Breast epithelium (tissue), 4 donors: ENCODE measurements around the gene MSL1. TPM values are rescaled to one million over a fixed set of nuclear protein-coding genes. Genes with fewer than 3 reads are reported as not detected.

Experiments used
- DNase-seq, 2 donors: peaks; one replicate each; pipeline ENCODE4 v3.0.0-alpha.2; 2019; ENCODE audit warnings: low spot score in 2 of 2
- H3K27ac ChIP-seq, 2 donors: fragments of 200-600 bp; sonication (generic) in 1 of 2; one replicate each; pipeline ENCODE4 v1.5.1; 2016 to 2019; ENCODE audit warnings: mild to moderate bottlenecking in 1 of 2
- H3K27me3 ChIP-seq, 2 donors: fragments of 200-600 bp; sonication (generic) in 1 of 2; one replicate each; pipeline versions ENCODE4 v1.5.1 to v1.6.0; 2017 to 2019; ENCODE audit warnings: control low read depth in 1 of 2, mild to moderate bottlenecking in 1 of 2
- H3K36me3 ChIP-seq: fragments of 200-600 bp; one replicate; pipeline ENCODE4 v1.5.1; 2019
- H3K4me1 ChIP-seq, 2 donors: fragments of 200-600 bp; sonication (generic); one replicate each; pipeline ENCODE4 v1.5.1; 2016 to 2019; ENCODE audit warnings: control low read depth in 1 of 2
- H3K4me3 ChIP-seq, 3 donors: fragments of 200-600 bp; sonication (generic); 1 replicate in 2 of 3; 2 replicates in 1 of 3; pipeline ENCODE4 v1.5.1; 2016 to 2019; ENCODE audit warnings: mild to moderate bottlenecking in 3 of 3, moderate library complexity in 2 of 3
- H3K9me3 ChIP-seq, 2 donors: fragments of 200-600 bp; sonication (generic) in 1 of 2; one replicate each; pipeline ENCODE4 v1.5.1; 2016 to 2019; ENCODE audit warnings: control low read depth in 1 of 2
- POLR2A ChIP-seq: fragments of 450-650 bp; IDR thresholded peaks from one replicate; pipeline ENCODE4 v1.6.1; 2016; ENCODE audit warnings: antibody characterized with exemption, mild to moderate bottlenecking, moderate library complexity
- POLR2AphosphoS5 ChIP-seq, 3 donors: sonication (generic); formaldehyde crosslinking; IDR thresholded peaks; one replicate each; pipeline ENCODE4 v1.6.1; 2017; ENCODE audit warnings: antibody characterized with exemption in 3 of 3
- intact Hi-C: fragments of 100-400 bp; cut with DNase I; formaldehyde crosslinking; loops from one replicate; pipeline ENCODE4 v1.15.1; 2023; ENCODE audit warnings: low total_unique reads
- total RNA-seq, 3 donors: library from RNA; depleted of rRNA; stranded (reverse); fragments of >200 nt; gene quantifications; one replicate each; pipeline ENCODE4 v1.1.0, GENCODE V29; 2016
- TF ChIP-seq, protein P1 (sequence below), 3 donors: fragments of 450-650 bp; IDR thresholded peaks; one replicate each; pipeline ENCODE4 v1.5.1; 2016 to 2017; ENCODE audit warnings: antibody characterized with exemption in 3 of 3, mild to moderate bottlenecking in 3 of 3, moderate library complexity in 3 of 3

The MSL1 gene
- total RNA-seq, 3 donors from 2014 or later, result 49.3 to 79.3 (median 78.2) TPM

DNA sequence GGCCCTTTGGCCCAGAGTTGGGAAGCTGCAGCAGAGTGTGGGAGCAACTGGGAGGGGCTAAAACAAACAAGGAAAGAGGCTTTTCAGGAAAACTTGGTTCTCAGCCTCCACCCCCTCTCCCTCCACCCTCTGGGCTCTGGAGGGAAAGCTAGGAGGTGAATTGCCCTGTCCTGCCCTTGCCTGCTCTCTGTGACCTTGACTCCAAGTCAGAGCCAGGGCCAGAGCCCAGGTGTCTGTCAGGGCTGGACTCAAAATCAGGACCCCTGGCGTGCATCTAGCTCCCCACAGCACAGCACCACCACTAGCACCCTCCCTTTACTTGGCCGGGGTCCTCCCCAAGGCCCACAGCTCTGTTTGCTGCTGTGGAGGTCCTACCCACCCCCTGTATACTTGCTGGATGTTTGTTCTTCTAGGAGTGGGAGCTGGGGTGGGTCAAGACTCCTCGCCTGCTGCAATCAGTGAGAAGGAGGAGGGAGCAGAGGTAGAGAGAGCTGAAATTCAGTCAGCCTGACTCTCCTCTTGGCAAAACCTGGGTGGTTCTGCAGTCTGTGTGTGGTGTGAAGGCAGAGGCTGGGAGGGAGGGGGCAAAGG, 18.6 kb upstream of the MSL1 start:
- intact Hi-C loops, result no loop called here
- H3K36me3 ChIP-seq, result no peaks in the 10 kb centered on the region
- peaks cover 20 to 39% of the 10 kb centered on the region in 2 donors for H3K4me1 ChIP-seq
- DNase-seq, result no peak
- H3K9me3 ChIP-seq, result no peaks in the 10 kb centered on the region
- H3K27ac ChIP-seq, result peak overlapping the region; percentile 88 to 99
- no peak overlapping the region for H3K4me3 ChIP-seq
- TF ChIP-seq, protein P1, sequence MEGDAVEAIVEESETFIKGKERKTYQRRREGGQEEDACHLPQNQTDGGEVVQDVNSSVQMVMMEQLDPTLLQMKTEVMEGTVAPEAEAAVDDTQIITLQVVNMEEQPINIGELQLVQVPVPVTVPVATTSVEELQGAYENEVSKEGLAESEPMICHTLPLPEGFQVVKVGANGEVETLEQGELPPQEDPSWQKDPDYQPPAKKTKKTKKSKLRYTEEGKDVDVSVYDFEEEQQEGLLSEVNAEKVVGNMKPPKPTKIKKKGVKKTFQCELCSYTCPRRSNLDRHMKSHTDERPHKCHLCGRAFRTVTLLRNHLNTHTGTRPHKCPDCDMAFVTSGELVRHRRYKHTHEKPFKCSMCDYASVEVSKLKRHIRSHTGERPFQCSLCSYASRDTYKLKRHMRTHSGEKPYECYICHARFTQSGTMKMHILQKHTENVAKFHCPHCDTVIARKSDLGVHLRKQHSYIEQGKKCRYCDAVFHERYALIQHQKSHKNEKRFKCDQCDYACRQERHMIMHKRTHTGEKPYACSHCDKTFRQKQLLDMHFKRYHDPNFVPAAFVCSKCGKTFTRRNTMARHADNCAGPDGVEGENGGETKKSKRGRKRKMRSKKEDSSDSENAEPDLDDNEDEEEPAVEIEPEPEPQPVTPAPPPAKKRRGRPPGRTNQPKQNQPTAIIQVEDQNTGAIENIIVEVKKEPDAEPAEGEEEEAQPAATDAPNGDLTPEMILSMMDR (IDR thresholded peaks at IDR 0.05), result no peak
- TF ChIP-seq POLR2AphosphoS5 (IDR thresholded peaks at IDR 0.05) (no peak), POLR2A (no peak)
- no peaks in the 10 kb centered on the region for H3K27me3 ChIP-seq

DNA sequence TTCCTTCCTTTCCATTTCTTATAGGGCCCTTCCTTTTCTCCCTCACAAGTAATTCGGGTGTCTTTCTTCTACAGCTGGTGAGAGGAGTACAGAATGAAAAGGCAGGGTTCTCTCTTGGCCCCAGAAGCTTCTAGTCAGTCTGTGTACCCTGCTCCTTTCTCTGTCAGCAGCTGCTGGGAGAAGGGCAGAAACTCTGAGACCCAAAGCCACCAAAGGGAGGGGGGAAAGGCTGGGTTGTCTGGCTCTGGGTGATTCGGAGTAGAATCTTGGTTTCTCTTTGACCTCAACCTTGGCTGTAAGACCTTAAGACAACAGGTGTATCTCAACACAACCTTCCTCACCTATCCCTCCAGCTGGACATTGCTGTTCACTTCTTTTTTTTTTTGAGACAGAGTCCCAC, 18.1 kb upstream of the MSL1 start:
- TF ChIP-seq POLR2AphosphoS5 (IDR thresholded peaks at IDR 0.05) (no peak), POLR2A (no peak)
- TF ChIP-seq, protein P1 (IDR thresholded peaks at IDR 0.05), result no peak
- Histone ChIP-seq H3K27me3 (no peaks in the 10 kb centered on the region), H3K4me1 (peaks cover 20 to 39% of the 10 kb centered on the region in 2 donors), H3K36me3 (no peaks in the 10 kb centered on the region), H3K9me3 (no peaks in the 10 kb centered on the region), H3K27ac (peak overlapping the region; percentile 88 to 99), H3K4me3 (no peak overlapping the region)
- intact Hi-C loops, result no loop called here
- no peak for DNase-seq

GRCh38 chr17:40104594-40105486, 16.9 kb upstream of the MSL1 start:
- peak in 1 of 2 donors; percentile 51 for DNase-seq
- Histone ChIP-seq H3K4me1 (peaks cover 20 to 50% of the 10 kb centered on the region in 2 donors), H3K4me3 (no peak overlapping the region), H3K27ac (peak overlapping the region; percentile 88 to 99), H3K27me3 (no peaks in the 10 kb centered on the region), H3K36me3 (no peaks in the 10 kb centered on the region), H3K9me3 (no peaks in the 10 kb centered on the region)
- TF ChIP-seq, protein P1 (IDR thresholded peaks at IDR 0.05), result no peak
- peak in 1 of 3 donors; percentile 23 for TF ChIP-seq POLR2AphosphoS5 (IDR thresholded peaks at IDR 0.05)
- intact Hi-C loops, result no loop called here

DNA sequence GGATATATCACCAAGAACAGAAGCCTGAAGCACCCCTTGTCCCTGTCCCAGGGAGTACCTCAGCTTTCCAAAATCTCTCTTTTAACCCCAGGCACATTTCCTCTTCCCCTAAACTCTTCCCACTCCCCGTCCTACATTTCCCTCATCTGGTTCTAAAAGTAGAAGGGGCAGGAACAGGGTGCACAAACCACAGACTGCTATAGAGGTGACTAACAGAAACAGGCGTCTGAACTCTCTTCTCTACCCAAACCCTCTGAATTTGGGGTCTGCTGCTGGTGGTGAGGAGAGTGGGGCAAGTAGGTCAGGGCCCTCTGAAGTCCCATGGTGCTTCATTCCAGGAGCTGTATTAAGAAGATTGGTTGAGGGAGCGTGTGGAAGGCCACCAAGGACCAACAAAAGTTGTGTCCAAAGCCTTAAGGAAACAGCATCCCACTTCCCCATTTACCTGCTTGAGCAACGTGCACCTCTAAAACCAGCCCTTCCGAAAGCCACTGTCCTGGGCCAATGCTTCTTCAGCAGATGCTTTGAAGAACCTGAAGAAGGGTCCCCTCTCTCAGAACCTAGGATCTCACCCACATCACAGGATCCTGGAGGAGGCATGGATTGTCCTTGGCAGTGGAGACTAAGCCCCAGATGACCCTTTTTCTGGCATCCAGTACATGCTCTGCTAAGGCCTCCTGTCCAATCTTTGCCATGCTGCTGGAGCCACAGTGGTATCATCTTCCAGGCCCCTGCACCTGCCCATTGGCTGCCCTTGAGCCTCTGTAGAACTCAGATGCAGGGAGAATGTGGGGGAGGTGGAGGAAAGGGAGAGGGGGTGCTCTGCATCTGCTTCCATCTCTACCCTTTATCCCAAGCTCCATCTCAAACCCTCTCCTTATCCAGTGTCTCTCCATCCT, 15.7 kb upstream of the MSL1 start:
- Histone ChIP-seq H3K27me3 (no peaks in the 10 kb centered on the region), H3K4me3 (no peak overlapping the region), H3K9me3 (no peaks in the 10 kb centered on the region), H3K27ac (peak overlapping the region; percentile 88 to 99), H3K36me3 (no peaks in the 10 kb centered on the region), H3K4me1 (peaks cover 18 to 61% of the 10 kb centered on the region in 2 donors)
- intact Hi-C loops, result no loop called here
- no peak for DNase-seq
- no peak for TF ChIP-seq POLR2AphosphoS5 (IDR thresholded peaks at IDR 0.05)
- no peak for TF ChIP-seq POLR2A
- TF ChIP-seq, protein P1 (IDR thresholded peaks at IDR 0.05), result no peak
